NOMO-1 (cell line): Measurements from ENCODE around the gene ARL17B.
"Not testable (repeated sequence)": the region's sequence is repeated elsewhere in the genome, so short reads cannot be mapped to it uniquely, and the experiment has no call there.

Experiments used
- DNase-seq, 2 experiments: peaks; one replicate each; lab custom pipeline; 2025; ENCODE audit not compliant: unreplicated experiment in 2 of 2; lab: John Stamatoyannopoulos, UW

ARL17B gene

DNA sequence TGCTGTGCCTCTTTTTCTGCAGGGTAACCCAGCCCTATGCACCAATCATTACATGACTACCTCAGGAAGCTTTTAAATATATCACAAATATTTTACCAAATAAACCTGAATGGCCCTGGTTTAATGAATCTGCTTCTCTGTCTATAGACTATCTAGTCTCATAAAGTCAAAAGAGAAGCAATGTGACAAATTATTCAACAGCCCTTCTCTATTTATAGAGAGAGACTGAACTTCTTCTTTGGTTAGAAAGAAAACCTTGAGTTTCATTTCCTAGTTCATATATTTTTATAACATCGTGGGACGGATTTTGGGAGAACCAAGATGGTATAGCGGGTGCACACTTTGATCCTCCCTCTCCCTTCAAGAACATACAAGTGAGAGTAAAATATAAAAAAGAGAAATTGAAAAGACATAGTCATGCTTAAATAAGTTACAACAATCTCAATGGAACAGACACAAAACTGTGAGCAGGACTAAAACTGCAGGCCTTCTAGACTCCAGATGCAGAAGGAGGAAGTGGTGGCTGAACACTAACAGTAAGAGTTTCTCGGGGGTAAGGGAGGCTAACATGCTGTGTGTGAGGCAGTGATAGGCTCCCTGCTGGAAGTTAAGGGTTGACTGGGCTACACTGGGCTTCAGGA is 70.5 kb downstream of the ARL17B start:
- DNase-seq = peak; percentile 47 to 71

DNA sequence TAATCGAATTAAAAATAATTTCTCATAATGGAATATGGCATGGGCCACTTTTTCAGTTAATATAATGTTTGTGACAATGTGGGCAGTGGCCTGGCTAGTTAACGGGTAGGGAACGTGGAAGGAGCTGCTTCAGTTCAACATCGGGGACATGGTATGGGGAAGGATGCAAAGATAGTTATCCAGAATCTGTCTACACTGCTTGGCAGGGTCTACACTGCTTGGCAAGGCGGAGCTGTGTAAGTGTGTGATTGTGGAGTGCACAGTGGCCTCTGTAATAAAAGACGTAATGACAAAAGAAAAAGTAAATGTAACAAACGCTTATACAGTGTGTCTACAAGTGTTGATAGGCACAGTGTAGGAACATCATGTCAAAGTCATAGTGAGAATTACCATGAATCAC is 74.0 kb downstream of the ARL17B start:
- not testable (repeated sequence) for DNase-seq

DNA sequence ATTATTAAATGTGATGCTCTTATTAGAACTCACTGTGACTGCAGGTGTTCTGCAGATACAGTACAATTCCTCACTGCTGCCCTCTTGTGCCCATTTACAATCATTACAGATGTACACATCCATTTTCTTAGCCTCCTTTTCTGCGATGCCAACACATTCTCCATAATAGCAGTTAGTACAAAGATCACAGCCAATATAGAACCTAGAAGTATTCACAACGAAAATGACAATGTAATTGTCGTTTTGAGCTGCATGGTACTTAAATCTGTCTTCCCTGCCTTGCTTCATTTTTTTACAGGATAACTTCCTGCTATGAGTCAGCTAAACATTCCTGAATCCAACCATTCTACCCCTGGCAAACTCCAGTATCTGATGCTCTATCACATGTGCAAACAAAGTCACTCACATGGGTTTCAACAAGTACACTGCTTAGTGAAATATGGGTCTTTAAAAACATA is 74.8 kb downstream of the ARL17B start:
- peak in 1 of 2 experiments; percentile 63 for DNase-seq

DNA sequence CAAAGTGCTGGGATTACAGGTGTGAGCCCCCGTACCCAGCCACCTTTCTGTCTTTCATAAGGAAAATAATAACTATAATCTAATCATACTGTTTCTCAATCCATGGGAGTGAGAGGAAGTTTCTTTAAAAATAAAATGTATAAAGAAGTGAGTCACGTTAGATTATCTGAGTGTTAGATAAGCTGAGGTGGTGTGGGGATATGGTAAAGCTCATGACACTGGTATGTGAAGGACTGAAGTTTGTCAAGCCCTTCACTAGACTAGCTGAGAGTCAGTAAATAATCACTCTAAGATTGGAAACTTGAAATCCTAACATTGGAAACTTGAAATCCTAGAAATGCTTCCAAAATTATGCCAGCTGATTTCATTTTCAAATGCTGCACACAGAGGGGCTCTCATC is 76.1 kb downstream of the ARL17B start:
- DNase-seq = not testable (repeated sequence)

DNA sequence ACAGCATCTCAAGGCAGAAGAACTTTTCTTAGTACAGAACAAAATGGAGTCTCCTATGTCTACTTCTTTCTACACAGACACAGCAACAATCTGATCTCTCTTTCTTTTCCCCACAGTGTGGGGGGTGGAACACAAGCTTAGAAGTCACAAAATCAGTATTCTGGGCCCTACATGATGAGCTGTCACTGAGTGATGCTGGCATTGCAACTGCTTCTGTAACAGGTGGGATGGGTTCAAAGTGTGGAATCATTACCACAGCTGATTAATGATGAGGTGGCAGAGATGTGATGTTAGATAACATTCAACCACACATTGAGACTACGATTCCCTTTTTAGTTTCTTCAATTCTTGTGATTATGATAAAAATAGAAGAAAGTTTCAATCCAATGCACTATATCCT is 77.1 kb downstream of the ARL17B start:
- DNase-seq = not testable (repeated sequence)

DNA sequence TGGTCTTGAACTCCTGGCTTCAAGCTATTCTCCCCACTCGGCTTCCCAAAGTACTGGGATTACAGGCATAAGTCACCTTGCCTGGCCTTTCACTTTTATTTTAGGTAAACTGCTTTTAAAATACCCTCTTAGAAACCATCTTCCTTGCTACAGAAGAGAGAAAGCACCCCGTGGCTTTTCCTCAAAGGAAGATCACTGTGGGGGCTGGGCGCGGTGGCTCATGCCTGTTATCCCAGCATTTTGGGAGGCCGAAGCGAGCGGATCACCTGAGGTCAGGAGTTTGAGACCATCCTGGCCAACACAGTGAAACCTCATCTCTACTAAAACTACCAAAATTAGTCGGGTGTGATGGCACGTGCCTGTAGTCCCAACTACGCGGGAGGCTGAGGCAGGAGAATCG is 78.9 kb downstream of the ARL17B start:
- not testable (repeated sequence) for DNase-seq

DNA sequence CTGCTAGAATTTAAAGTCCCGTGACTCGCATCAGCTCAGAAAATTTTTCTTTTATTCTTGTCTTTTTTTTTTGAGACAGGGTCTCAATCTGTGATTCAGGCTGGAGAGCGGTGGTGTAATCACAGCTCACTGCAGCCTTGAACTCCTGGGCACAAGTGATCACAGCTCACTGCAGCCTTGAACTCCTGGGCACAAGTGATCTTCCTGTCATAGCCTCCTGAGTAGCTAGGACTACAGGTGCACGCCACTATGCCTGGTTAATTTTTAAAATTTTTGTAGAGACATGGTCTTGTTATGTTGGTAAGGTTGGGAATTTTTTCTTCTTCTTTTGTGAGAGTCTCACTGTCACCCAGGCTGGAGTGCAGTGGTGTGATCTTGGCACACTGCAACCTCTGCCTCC is 80.2 kb downstream of the ARL17B start:
- DNase-seq = not testable (repeated sequence)

DNA sequence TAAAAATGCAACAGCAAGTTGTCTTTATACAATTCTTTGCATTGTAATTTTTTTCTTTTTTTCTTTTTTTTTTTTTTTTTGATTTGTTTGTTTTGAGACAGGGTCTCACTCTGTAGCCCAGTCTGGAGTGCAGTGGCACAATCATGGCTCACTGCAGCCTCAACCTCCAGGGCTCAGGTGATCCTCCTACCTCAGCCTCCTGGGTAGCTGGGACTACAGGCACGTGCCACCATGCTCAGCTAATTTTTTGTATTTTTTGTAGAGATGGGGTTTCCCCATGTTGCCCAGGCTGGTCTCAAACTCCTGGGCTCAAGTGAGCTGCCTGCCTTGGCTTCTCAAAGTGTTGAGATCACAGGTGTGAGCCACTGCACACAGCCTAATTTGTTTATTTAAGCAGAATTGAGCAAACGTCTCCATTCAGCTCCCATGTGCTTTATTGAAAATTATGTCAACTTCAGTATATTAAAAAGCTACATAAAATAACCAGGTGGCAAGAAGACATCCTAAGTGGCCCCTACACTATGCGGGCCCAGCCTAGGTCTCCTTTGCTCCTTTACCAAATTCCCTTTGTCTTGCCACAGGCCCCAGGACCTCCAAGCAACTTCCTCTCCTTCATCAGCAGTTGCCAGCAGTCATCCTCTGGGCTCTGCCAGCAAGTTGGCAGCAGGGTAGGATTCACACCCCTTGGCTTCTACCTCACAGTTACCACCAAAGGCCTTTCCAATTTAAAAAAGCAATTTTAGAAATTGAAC is 84.7 kb downstream of the ARL17B start:
- DNase-seq = not testable (repeated sequence)

DNA sequence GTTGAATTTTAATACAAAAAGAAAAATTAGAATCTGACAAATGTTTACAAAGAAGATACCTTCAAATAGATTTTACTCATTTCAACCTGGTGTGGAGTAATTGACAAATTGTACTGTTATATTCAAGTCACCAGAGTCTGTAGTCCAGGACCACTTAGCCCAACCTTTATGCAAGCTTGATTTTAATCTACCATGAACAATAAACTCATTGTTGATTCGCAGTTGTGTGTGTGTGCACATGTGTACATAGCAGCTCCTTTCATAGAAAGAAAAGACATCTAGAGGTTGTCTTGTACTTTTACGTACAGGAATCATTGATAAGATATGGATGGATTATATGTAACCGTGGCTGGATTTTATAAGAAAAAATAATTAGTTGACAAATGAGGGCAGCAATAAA is 87.3 kb downstream of the ARL17B start:
- no peak for DNase-seq

DNA sequence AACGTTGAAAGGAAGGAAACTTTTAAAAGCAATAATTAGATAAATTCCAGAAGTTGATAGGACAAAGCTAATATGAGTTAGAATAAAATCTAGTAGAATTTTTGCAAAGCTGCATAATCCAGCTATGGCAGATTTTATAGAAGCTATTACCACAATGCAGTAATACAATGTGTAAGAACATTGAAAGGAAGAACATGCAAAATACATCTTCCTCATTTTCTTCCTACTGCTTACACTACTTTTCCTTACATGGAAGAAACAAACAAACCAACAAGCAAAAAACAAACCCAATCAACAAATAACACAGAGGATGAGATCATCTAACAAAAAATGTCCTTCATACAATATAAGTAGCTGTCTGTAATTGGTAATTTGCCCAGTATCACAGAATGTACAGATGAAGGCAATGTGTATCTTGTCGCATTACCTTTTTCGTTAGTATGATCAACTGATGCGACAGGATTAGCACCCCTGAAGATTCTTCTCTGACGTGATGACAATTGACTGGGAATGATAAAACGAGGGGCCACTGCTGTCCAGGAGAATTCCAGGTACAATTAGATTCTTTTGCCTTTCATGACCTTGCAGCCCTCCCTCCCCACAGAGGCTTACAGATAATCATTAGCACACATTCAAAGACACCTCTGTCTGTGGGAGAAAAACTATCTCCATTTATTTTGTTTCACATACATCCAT is 87.9 kb downstream of the ARL17B start:
- DNase-seq = no peak

DNA sequence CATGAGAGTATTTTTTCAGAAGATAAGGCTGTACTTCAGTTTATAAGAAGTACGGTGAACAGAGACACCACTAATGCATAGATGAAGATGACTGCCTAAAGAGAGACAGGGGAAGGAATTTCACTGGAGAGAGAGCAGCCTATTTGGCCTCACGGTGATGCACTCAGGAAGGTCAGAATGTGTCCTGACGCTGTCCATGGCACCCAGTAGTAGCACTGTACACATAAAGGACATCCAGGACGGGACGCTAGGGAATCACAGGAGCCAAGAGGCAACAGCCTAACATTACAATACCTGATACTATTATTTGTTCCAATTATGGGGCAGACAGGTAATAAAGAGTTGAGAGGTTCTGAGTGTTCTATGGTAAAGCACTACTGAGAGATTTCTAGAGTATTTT is 91.5 kb downstream of the ARL17B start:
- no peak for DNase-seq

DNA sequence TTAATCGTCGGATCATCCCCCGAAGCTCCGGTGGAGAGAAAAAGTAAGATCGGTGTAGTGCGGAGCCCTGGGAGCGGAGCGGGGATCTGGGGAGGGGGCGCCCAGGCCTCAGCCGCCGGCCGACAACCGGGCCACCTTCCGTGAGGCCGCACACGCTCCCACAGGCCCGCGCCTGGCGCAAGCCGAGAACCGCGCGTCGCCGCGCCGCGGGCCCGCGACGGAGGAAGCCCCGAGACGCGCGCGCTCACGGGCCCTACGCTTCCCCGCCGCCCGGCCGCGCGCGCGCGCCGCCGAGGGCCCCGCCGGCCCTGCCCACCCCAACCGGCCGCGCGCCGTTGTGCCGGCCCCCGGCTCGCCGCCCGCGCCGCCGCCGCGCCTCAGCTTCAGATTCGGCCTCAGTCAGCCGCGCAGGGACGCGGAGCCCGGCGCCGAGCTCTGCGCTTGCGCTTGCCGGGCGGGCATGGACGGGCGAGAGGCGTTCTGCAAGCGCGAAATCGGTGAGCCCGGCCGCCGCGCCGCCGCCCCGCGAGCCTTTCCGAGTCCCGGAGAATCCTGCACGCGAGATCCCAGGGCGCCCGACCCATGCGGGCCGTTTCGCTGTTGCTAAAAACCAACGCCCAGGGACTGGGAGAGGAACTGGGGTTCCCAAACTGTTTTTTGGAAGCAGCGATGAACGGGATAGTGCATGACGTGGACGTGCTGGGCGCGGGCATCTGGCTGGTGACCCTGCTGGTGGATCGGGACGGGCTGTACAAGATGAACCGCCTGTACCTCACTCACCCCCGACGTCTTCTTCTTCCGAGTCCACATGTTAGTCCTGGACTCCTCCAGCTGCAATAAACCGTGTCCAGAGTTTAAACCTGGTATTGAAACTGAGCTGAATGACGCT is 94.7 kb downstream of the ARL17B start:
- peak; percentile 73 to 87 for DNase-seq

DNA sequence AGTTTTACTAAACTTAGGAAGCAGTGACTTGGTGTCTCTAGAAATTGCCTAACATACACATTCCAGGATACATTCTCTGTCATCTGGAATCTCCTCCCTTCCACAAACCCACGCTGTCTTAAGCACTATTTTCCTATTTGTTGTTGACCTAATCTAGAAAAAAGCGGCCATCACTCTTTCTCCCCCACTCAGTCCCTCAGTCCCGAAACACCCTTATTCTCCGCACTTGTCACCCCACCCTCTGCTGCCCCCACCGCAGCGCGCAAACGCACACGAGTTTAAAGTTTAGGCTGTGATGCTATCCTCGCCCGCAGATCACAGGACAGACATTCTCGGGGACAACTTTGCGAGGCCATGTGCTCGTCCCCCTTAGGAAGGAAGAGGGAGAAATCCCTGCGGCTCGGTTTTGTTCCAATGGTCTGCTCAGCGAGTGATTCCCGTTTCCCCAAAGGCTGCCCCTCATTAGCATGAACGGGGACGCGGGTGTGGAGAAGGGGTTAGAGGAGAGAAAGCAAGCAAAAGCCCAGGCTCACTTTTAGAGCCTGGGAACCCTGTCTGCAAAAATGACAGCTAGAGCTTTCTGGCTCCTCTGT is 95.4 kb downstream of the ARL17B start:
- not testable (repeated sequence) for DNase-seq

DNA sequence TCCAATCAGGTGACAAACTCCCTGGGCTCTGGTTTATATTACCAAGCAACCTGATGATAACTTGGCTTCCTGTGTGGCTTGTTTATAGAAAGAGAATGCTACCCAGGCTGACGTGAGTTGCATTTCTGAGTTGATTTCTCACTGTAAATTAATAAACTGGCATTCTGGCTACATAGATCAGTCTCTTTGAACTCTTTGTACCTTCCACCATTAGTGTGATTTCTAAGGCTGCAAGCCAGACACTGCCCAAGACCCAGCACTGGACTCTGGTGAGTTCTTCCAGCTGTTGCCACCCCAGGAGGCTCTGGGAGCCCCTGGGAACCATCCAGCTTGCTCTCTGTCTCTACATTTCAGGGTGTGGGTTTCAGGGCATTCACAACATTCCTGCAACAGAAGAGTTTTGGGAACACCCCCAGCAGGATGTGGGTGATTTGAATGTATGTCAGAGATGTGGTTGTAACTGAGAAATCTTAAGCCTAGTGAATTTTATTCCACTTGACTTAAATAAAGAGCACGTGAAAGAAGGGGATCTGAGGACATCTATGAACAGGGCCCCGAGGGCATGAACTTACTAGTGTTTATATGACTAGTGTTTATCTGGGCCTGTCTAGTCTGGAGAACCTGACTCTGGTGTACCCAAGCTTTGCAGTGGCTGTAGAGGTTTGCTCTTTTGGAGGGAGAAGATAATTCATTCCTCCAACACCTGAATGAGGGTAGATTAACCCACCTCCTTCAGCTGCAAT is 96.9 kb downstream of the ARL17B start:
- DNase-seq = no peak

DNA sequence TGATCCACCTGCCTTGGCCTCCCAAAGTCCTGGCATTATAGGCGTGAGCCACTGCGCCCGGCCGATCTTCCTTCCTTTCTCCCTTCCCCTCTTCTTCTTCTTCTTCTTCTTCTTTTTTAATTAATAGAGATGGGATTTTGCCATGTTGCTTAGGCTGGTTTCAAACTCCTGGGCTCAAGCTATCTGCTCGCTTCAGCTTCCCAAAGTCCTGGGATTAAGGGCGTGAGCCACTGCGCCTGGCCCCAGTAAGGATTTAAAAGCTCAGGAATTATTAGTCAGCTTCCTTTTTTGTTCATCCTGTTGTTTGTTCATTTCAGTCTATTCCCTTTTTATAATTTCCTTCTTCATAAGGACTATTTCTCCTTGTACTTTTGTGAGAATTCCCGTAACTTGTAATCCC is 99.3 kb downstream of the ARL17B start:
- no peak for DNase-seq

DNA sequence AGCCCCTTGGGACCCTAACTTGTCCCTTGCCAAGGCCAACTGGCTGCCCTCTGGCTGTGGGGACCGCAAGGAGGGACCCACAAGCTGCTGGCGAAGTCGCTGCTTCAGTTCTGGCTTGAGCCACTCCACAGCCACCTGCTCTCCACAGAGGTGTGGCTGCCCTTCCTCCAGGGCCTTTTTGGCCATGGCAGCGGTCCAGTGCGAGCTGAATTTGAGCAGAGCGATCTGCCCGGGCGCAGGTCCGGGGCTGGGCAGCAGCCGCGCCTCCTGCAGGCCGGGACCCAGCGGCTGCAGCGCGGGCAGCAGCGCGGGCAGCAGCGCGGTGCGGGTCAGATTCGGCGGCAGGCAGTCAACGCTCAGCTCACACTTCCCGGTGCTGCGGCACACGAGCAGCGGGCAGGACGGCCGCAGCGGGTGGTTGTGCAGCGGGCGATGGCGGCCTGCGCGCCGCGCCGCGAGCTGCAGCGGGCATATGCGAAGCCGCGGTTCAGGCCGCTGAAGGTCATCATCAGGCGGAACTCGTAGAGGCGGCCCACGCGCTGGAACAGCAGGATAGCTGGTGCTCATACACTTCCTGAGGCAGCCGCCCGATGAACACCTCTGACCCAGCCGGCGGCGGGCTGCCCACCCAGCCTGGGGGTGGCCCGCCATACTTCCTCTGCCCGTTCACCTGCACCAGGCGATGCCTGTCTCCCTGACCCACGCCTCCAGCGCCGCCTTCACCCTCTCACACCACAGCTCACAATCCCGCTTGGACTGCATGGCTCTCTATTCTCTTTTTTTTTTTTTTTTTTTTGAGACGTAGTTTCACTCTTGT is 101.5 kb downstream of the ARL17B start:
- DNase-seq = peak in 1 of 2 experiments; percentile 13

DNA sequence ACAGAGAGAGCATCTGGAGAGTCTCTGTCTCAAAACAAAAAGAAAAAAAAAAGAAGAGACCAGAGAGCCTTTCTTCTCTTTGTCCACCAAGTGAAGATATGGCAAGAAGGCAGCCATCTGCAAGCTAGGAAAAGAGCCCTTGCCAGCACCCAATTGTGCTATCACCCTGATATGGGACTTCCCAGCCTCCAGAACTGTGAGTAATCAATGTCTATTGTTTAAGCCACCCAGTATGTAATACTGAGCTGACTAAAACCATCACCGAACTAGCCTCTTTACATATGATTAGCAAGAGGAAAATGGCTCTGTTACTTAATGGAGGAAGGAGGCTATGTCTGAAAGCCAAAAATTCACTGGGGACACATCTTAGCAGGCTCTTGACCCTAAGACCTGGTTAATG is 105.2 kb downstream of the ARL17B start:
- not testable (repeated sequence) for DNase-seq

DNA sequence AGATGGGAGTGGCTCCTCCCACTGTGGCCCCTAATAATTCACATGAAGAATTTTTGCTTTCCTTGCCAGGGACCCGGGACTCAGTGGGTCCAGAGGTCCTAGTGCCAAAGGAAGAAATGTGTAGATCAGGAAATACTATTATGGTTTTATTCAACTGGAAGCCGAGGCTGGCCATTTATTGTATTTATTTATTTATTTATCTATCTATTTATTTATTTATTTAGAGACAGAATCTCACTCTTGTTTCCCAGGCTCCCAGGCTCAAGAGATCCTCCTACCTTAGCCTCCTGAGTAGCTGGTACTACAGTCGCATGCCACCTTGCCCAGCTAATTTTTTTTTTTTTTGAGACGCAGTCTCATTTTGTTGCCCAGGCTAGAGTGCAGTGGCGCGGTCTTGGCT is 107.4 kb downstream of the ARL17B start:
- not testable (repeated sequence) for DNase-seq

DNA sequence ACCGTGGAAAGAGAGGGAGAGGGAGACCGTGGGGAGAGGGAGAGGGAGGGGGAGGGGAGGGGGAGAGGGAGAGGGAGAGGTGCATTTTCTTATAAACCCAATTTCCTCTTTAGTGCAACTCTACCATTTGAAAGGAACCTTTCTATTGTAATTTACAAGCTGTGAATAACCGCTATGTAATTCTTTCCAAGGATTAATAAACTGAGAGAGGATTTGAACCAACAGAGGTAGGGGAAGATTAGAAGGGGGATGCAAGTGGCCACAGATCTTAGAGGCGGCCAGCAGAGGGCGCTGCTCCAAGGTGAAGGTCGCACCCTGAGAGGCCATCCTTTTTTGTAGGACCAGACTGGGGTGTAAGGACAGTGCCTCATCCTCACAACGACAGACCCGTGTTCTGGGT is 107.8 kb downstream of the ARL17B start:
- peak; percentile 54 to 62 for DNase-seq
